Fibroblast of pulmonary artery (primary cell): Measurements from ENCODE around the gene MYRFL.

ENCODE experiments used
- DNase-seq: peaks from one replicate; pipeline ENCODE4 v3.0.0-alpha.2; 2010; ENCODE audit warnings: low read depth
- H3K4me3 ChIP-seq: replicated peaks from 2 replicates; pipeline ENCODE4 v1.5.1; 2011; ENCODE audit warnings: low read depth, mild to moderate bottlenecking, control low read depth, low read length, moderate library complexity
- TF ChIP-seq, protein P1 (sequence below): IDR thresholded peaks from 2 replicates; pipeline ENCODE4 v1.5.1; 2011; ENCODE audit warnings: mild to moderate bottlenecking, control low read depth, low read length, inconsistent platforms; ENCODE audit errors: missing control alignments

MYRFL gene

DNA sequence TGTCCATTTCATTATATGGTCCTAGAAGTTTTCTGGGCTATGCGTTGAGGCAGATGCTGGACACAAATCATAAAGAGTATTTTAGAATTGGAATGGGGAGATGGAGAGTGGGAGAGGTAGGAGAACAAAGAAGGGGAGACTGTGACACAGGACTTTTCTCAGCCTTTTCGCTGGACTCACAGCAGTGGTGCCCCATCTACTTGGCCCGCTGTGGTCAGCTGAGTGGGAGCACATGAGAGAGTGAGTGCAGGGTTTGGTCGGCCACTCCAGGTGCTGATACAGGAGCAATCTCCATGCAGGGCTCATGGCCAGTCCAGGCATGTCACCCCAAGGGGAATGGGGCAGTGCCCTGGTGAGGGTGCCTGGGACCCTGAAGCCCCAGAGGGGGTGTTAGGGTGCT, 109.0 kb downstream of the MYRFL start:
- no peak overlapping the region for H3K4me3 ChIP-seq
- no peak for DNase-seq
- TF ChIP-seq, protein P1, sequence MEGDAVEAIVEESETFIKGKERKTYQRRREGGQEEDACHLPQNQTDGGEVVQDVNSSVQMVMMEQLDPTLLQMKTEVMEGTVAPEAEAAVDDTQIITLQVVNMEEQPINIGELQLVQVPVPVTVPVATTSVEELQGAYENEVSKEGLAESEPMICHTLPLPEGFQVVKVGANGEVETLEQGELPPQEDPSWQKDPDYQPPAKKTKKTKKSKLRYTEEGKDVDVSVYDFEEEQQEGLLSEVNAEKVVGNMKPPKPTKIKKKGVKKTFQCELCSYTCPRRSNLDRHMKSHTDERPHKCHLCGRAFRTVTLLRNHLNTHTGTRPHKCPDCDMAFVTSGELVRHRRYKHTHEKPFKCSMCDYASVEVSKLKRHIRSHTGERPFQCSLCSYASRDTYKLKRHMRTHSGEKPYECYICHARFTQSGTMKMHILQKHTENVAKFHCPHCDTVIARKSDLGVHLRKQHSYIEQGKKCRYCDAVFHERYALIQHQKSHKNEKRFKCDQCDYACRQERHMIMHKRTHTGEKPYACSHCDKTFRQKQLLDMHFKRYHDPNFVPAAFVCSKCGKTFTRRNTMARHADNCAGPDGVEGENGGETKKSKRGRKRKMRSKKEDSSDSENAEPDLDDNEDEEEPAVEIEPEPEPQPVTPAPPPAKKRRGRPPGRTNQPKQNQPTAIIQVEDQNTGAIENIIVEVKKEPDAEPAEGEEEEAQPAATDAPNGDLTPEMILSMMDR = no peak

DNA sequence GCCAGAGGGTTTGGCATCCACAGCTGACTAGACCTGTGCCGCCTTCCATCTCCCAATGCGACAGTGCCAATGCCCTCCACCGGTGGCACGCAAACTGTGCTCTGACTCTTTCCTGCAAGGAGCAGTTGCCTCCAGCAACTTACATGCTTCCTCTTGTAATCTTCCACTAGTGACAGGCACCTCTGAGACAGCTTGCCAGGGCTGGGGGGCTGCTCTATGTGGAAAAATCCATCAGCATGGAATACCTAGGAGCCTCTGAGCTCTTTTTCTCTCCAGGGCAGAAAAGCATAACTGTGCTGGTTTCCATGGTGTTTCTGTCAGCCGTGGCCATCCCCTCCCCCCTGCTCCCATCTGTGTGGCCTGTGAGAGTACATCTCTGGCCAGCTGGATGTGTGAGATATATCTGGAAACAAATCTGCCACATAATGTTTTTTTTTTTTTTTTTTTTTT, 110.6 kb downstream of the MYRFL start:
- TF ChIP-seq, protein P1 = no peak
- DNase-seq = no peak
- no peak overlapping the region for H3K4me3 ChIP-seq

DNA sequence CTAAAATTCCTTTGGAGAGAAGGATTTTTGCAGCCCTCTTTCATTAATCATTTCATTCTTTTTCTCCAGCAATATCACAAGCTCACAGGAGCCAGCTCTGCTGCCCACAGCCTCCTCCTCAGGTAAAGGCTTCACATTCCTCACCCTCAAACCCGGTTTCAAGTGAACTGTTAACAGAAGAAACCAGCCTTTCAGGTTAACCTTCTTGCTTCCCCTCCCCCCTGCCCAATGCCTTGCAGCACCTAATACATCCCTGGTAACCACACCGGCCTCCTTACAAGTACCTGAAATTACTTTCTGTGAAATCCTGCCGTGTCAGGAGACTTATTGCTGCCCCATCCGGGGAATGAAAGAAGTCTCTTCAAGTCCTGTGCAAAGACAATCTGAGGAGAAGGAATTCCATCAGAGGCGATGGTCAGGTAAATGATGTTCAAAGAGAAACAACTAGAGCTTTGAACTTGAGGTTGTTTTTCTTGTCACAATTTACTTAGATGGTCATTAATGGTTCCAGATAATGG, 111.2 kb downstream of the MYRFL start:
- DNase-seq = no peak
- TF ChIP-seq, protein P1 = no peak
- H3K4me3 ChIP-seq = no peak overlapping the region

DNA sequence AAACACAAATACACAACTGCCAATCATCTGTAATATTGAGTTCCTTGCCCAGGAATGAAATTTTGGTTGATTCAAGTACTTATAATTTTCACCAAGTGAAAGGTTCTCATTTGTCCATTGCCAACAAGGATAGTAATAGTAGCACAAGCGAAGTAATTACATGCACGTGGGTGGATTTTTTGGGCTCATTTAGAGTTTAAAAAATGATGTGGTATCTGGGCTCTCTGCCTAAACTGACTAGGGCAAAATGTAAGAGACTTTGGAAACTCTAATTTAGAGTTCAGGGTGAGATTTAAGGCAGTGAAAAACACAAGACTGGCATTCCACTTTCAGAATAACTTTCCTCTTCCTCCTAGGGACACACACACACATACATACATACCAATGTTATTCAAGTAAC, 111.7 kb downstream of the MYRFL start:
- no peak for DNase-seq
- H3K4me3 ChIP-seq = no peak overlapping the region
- TF ChIP-seq, protein P1 = no peak

DNA sequence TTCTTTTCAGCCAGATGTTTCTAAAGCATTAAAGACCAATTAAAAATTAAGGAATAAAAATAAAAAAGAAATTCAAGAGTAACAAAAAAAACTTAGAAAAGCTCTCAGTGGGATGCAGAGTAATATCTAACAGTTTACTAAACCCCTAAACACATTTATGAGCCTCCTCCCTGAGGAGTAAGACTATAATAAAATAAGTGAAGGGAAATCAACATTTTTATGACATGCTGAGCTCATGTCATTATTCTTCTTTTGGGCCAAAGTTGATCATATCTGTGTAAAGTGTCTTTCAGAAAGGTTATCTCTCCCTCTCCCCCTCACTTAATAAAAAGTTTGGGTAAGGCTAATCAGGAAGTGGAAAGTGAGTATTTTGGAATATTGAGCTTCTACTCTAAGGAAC, 122.1 kb downstream of the MYRFL start:
- no peak overlapping the region for H3K4me3 ChIP-seq
- no peak for DNase-seq
- TF ChIP-seq, protein P1 = no peak

DNA sequence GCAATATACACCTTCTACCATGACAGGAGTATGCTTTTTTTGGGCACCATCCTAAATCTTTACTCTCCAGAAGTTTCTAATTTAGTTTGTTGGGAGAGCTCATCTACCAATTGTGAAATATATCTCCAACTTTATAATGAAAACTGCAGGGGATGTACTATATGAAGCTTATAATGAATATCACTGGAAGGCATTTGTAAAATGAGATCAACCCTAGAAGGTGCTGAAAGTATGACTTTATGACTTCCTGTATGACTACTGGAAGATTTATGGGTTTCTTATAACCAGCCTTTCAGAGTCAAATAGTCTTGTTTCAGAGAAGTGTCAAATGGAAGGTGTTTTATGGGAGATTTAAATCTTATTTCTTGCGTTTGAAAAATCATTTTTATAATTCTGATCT, 122.9 kb downstream of the MYRFL start:
- no peak overlapping the region for H3K4me3 ChIP-seq
- DNase-seq = no peak
- TF ChIP-seq, protein P1 = no peak

DNA sequence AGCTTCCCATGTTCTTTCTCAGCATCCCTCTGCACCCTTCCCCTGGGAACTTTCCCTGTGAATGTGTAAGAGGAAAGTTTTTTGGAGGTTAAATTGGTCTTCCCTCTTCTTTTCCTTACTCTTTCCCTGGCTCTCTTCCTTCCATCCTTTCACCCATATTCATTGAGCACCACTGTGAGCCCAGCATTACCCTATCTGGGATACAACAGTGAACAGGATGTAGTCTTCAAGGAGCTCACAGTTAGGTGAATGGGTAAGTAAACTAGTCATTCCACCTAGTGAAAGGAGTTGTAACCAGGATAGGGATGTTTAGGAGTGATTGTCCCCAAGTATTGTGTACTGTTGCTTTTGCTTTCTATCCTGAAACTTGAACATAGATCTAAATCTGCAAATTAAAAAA, 123.8 kb downstream of the MYRFL start:
- no peak for DNase-seq
- no peak overlapping the region for H3K4me3 ChIP-seq
- TF ChIP-seq, protein P1 = no peak
